HPDE6-E6E7 (cell line): ENCODE results near the gene ECT2L.

Source experiments
- DNase-seq: peaks from one replicate; pipeline ENCODE4 v3.0.0; 2011; ENCODE audit warnings: missing footprints; ENCODE audit errors: extremely low spot score

Gene ECT2L

GRCh38 chr6:138862456-138862855 lies 66.6 kb downstream of the ECT2L start:
- DNase-seq = no peak

DNA sequence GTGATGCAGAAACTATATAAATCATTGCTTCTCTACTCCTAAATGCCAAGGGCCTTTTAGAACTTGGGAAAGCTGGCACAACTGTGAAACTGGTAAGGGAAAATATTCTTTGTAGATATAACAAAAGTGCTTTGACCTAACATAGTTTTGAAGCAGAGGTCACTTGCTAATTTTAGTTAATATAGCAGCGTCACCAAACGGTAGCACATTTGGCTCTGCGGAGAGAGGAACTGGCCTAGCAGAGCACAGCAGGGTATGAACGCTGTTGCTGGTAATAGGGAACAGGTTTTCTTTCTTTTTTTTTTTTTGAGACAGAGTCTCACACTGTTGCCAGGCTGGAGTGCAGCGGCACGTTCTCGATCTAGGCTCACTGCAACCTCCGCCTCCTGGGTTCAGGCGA lies 67.4 kb downstream of the ECT2L start:
- no peak for DNase-seq

DNA sequence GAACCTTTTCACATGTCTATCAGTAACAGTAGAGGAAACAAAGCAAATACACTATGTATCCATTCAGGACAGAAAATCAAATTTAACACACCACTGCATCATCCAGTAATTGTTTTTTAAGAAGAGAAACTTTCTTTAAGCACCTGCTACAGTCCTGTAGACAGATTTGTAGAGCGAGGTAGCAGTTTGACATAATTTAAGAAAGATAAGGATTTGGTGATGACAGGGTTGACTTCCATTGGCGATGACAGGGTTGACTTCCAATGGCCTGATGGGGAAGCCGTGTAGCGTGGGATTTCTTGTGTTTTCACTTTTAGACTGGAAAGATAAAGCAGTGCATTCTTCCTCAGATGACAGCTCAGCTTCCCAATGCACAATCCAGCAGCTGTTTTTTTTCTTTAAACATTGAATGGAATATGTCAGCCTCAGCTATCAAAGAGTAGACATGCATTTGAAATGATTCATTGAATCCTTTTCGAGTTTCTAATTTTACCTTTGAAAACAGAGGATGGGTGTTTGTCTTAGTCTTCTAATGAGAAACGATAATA lies 68.5 kb downstream of the ECT2L start:
- DNase-seq = no peak

DNA sequence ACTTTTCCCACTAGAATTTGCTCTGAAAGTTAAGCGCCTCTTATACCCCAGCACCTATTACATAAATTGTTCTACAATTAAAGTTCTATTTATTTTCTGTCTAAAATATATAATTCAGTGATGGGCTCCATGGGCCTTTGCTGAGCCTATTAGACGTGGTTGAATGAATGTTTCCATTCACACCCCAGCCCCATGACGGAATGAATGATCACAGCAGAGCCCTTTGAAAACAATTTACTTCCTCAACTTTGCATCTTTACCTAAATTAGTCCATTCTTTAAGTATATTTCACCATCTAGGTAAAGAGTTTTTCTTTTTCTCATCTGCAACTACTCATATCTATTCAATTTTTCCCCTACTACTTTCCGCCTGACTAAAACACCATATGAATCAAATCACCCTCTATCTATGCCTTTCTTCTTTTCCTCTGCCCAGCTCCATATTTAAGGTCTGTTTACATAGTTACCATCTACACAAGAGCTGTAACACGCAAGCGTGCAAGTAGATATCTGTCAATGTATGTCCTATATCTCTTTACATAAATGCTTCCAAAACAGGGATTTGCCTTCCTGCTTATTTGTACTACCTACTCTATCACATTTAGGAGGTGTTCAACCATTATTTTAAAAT lies 69.7 kb downstream of the ECT2L start:
- no peak for DNase-seq

GRCh38 chr6:138868181-138868580 lies 72.3 kb downstream of the ECT2L start:
- DNase-seq = no peak

GRCh38 chr6:138869398-138869797 lies 73.5 kb downstream of the ECT2L start:
- DNase-seq = no peak

DNA sequence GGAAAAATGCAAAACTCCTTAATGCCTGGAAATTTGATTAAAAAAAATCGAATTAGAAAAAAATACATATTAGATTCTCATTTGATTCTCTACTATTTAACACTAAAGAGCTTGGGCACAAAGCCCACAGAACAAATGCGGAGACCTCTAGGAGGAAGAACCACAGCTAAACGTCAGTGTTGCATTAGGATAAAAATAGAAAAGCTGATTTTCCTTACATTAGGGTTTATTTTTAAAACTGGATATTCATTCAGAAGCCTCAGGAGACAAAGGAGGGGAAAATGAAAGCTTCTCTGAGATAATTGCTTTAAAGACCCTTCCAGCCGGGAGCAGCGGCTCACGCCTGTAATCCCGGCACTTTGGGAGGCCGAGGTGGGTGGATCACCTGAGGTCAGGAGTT lies 77.3 kb downstream of the ECT2L start:
- DNase-seq = no peak

- no peak for DNase-seq
Measured at GRCh38 chr6:138882369-138883017, 86.6 kb downstream of the ECT2L start.

GRCh38 chr6:138885156-138885819 lies 89.4 kb downstream of the ECT2L start:
- no peak for DNase-seq

- no peak for DNase-seq
Measured at GRCh38 chr6:138891255-138891986, 95.5 kb downstream of the ECT2L start.

GRCh38 chr6:138896104-138896756 lies 100.3 kb downstream of the ECT2L start:
- no peak for DNase-seq

DNA sequence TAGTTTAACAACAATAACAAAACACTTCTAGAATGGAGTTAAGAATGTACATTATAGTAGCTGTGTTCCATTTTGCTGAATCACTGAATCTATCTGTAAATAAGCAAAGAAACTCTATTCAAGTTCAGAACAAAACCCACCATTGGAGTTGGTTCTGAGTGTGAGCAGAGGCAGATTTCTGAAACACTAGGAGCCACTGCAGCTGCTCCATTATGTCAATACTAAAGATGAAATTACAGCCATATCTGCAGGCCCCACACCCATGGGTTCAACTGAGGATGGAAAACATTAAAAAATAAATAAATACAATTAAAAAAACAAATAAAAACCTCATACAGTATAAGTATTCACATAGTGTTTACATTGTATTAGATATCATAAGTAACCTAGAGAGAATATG lies 101.1 kb downstream of the ECT2L start:
- no peak for DNase-seq

DNA sequence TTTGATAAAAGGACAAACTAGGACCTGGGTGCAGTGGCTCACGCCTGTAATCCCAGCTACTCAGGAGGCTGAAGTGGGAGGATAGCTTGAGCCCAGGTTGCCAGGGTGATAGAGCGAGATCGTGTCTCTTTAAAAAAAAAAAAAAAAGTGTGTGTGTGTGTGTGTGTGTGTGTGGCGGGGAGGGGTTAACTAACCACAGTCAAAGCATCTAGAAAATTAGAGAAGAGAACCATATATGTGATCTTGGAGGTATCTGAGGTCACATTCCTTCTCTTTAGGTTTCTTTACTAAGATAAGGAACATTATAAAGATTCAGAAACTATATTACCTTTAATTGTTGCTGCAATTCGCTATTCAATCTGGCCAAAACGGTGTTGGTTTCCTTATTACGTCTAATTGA lies 111.3 kb downstream of the ECT2L start:
- DNase-seq = no peak

GRCh38 chr6:138909511-138909910 lies 113.6 kb downstream of the ECT2L start:
- DNase-seq = no peak

DNA sequence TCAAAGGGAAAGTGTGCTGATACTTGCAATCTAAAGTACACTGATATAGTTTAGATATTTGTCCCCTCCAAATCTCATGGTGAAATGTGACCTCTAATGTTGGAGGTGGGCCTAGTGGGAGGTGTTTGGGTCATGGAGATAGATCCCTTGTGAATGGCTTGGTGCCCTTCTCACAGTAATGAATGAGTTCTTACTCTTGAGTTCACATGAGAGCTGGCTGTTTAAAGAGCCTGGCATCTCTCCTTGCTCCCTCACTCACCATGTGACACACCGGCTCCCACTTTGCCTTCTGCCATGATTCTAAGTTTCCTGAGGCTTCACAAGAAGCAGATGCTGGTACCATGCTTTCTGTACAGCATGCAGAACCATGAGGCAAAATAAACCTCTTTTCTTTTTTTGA lies 114.1 kb downstream of the ECT2L start:
- DNase-seq = no peak

GRCh38 chr6:138912308-138912707 lies 116.4 kb downstream of the ECT2L start:
- DNase-seq = no peak

GRCh38 chr6:138914701-138915100 lies 118.8 kb downstream of the ECT2L start:
- DNase-seq = peak; percentile 26

DNA sequence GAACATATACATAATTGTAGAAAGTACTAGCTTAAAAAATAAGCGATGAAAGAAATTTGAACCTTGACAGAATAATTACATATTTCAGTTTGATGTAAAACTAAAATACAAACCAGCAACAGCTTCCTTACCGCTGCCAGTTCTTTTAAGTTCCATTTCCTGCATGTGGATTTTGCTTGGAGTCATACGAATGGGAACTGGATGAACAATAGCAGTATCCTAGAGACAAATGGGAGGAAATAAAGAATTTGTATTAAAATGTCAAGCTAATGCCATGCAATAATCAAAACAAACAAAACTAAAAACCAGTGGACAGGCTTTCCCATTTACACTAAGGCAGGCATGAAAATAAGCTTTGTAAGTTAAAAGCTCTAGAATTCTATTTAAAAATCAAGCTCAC lies 125.0 kb downstream of the ECT2L start:
- DNase-seq = no peak

GRCh38 chr6:138923561-138923960 lies 127.7 kb downstream of the ECT2L start:
- no peak for DNase-seq

DNA sequence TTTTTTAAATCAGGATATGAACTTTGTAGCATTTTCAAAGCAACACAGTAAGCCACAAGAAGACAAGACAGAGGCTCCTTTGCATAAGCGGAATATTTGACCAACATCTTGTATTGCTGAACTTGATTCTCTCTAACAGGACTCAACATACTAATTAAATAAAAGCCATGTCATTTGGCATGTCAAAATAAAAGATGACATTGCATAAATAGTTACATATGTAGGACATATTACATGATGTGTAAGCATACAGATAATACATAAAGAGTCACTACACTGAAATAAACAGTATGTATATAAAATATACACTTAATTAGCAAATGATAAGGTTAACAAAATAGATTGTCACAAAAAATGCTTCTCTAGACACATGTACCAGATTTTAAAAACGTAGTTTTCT lies 129.9 kb downstream of the ECT2L start:
- no peak for DNase-seq

DNA sequence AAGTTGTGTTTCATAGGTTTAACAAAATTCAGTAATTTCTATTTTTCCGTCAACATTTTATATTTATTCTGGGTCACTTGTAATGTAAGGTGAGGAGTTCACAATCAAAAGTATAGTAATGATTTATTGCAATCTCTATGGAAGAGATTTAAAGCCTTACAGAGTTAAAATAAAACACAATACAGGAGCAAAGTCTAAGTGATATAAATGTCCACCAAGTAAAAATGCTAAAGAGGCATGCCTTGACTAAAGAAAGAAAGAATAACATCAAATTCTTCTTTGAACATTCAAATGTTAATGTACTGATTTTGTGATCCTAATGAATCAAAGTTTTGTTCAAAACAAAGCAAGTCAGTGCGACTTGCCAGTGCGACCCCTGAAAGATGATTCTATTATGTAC lies 130.7 kb downstream of the ECT2L start:
- no peak for DNase-seq

- no peak for DNase-seq
Measured at GRCh38 chr6:138931660-138932059, 135.8 kb downstream of the ECT2L start.
